GM23338 (cell line): ENCODE measurements around the gene SH3RF3. TPM values are rescaled to one million over a fixed set of nuclear protein-coding genes. Genes with fewer than 3 reads are reported as not detected.

Source experiments
- ATAC-seq: fragments of 200-7000 bp; cut with Tn5 transposase; 3 replicates; pipeline ENCODE4 v1.9.1; 2020
- DNase-seq: peaks from one replicate; pipeline ENCODE4 v3.0.0-alpha.2; 2015; ENCODE audit warnings: low spot score
- H2AFZ ChIP-seq: fragments of 200-600 bp; sonication (generic); 2 replicates; pipeline ENCODE4 v1.8.0; 2016; ENCODE audit warnings: antibody characterized with exemption, mild to moderate bottlenecking, moderate library complexity
- H3F3A ChIP-seq: fragments of 200-600 bp; sonication (generic); replicated peaks from 2 replicates; pipeline ENCODE4 v1.8.0; 2017; ENCODE audit warnings: antibody characterized with exemption, mixed run types, low read depth
- H3K27ac ChIP-seq: fragments of 200-600 bp; sonication (generic); 2 replicates; pipeline ENCODE4 v1.6.1; 2016; ENCODE audit warnings: low read depth
- H3K27me3 ChIP-seq: fragments of 200-600 bp; sonication (generic); 2 replicates; pipeline ENCODE4 v1.8.0; 2016; ENCODE audit warnings: mild to moderate bottlenecking, mixed run types, moderate library complexity; ENCODE audit not compliant: insufficient read depth
- H3K36me3 ChIP-seq: fragments of 200-600 bp; sonication (generic); 2 replicates; pipeline ENCODE4 v1.8.0; 2016; ENCODE audit warnings: mild to moderate bottlenecking; ENCODE audit not compliant: insufficient read depth
- H3K4me1 ChIP-seq: fragments of 200-600 bp; sonication (generic); 2 replicates; pipeline ENCODE4 v1.8.0; 2016; ENCODE audit warnings: mild to moderate bottlenecking, moderate library complexity; ENCODE audit not compliant: insufficient read depth
- H3K4me2 ChIP-seq: fragments of 200-600 bp; sonication (generic); 2 replicates; pipeline ENCODE4 v1.7.1; 2017; ENCODE audit warnings: mixed run types
- H3K4me3 ChIP-seq: fragments of 200-600 bp; sonication (generic); 2 replicates; pipeline ENCODE4 v1.6.1; 2016; ENCODE audit warnings: mixed run types
- H3K79me2 ChIP-seq: fragments of 200-600 bp; sonication (generic); replicated peaks from 2 replicates; pipeline ENCODE4 v1.8.0; 2017; ENCODE audit warnings: mild to moderate bottlenecking; ENCODE audit not compliant: insufficient read depth
- H3K9me2 ChIP-seq: fragments of 200-600 bp; sonication (generic); 2 replicates; pipeline ENCODE4 v1.8.0; 2017; ENCODE audit not compliant: insufficient read depth
- H4K20me1 ChIP-seq: fragments of 200-600 bp; sonication (generic); replicated peaks from 2 replicates; pipeline ENCODE4 v1.8.0; 2017; ENCODE audit warnings: mild to moderate bottlenecking; ENCODE audit not compliant: insufficient read depth
- H3K27ac Mint-ChIP-seq: 2 replicates; pipeline ENCODE4 v1.8.0; 2020; ENCODE audit warnings: inconsistent platforms, mild to moderate bottlenecking, moderate library complexity, mixed read lengths
- H3K27me3 Mint-ChIP-seq: 3 replicates; pipeline ENCODE4 v1.8.0; 2022; ENCODE audit warnings: low read depth, mild to moderate bottlenecking, moderate library complexity, mixed read lengths, inconsistent platforms; ENCODE audit not compliant: insufficient read depth, poor library complexity
- H3K36me3 Mint-ChIP-seq: 3 replicates; pipeline ENCODE4 v1.8.0; 2021; ENCODE audit warnings: low read depth, mild to moderate bottlenecking, inconsistent platforms, moderate library complexity, mixed read lengths
- H3K4me1 Mint-ChIP-seq: 3 replicates; pipeline ENCODE4 v1.8.0; 2020; ENCODE audit warnings: mild to moderate bottlenecking, inconsistent platforms, mixed read lengths
- H3K4me3 Mint-ChIP-seq: 3 replicates; pipeline ENCODE4 v1.8.0; 2021; ENCODE audit warnings: moderate library complexity, mild to moderate bottlenecking, inconsistent platforms, mixed read lengths
- H3K9me3 Mint-ChIP-seq: 3 replicates; pipeline ENCODE4 v1.8.0; 2020; ENCODE audit warnings: moderate library complexity, mild to moderate bottlenecking, inconsistent platforms, mixed read lengths
- CREB1 ChIP-seq: fragments of 250-450 bp; sonication (Bioruptor Pico); IDR thresholded peaks from 2 replicates; pipeline ENCODE4 v1.5.0; 2020; ENCODE audit warnings: low read depth, mild to moderate bottlenecking, moderate library complexity
- EZH2 ChIP-seq: fragments of 200-600 bp; sonication (generic); IDR thresholded peaks from one replicate; pipeline ENCODE4 v1.8.0; 2017; ENCODE audit warnings: antibody characterized with exemption, mild to moderate bottlenecking, low read depth; ENCODE audit not compliant: unreplicated experiment
- EZH2phosphoT487 ChIP-seq: fragments of 200-600 bp; sonication (generic); IDR thresholded peaks from one replicate; pipeline ENCODE4 v1.8.1; 2018; ENCODE audit warnings: antibody characterized with exemption; ENCODE audit not compliant: unreplicated experiment
- JUNB ChIP-seq: IDR thresholded peaks from one replicate; pipeline ENCODE4 v1.6.1; 2016; ENCODE audit warnings: antibody characterized with exemption; ENCODE audit not compliant: unreplicated experiment
- NANOG ChIP-seq: IDR thresholded peaks from 2 replicates; pipeline ENCODE4 v1.6.1; 2016; ENCODE audit warnings: antibody characterized with exemption, borderline replicate concordance
- POLR2AphosphoS5 ChIP-seq: IDR thresholded peaks from 2 replicates; pipeline ENCODE4 v1.6.1; 2016; ENCODE audit warnings: antibody characterized with exemption, low read depth
- STAT1 ChIP-seq: IDR thresholded peaks from one replicate; pipeline ENCODE4 v1.6.1; 2016; ENCODE audit warnings: antibody characterized with exemption; ENCODE audit not compliant: unreplicated experiment
- ZNF114 ChIP-seq: fragments of 250-450 bp; sonication (Bioruptor Pico); IDR thresholded peaks from 2 replicates; pipeline ENCODE4 v1.5.0; 2020; ENCODE audit warnings: mild to moderate bottlenecking, moderate library complexity
- ZNF331 ChIP-seq: fragments of 250-450 bp; sonication (Bioruptor Pico); IDR thresholded peaks from 2 replicates; pipeline ENCODE4 v1.5.0; 2020; ENCODE audit warnings: low read depth, mild to moderate bottlenecking, moderate library complexity
- ZNF462 ChIP-seq: fragments of 250-450 bp; sonication (Bioruptor Pico); IDR thresholded peaks from 2 replicates; pipeline ENCODE4 v1.5.0; 2020; ENCODE audit warnings: mild to moderate bottlenecking, moderate library complexity
- polyA plus RNA-seq: library from polyadenylated mRNA; unstranded; fragments of >200 nt; fragmentation: Nextera tagmentation; extraction: Ambion mirVana; gene quantifications from 2 replicates; pipeline ENCODE4 v1.2.1, GENCODE V29; 2016
- total RNA-seq: library from RNA; depleted of rRNA; stranded (reverse); fragments of >200 nt; shearing (Covaris generic); gene quantifications from 2 replicates; pipeline ENCODE4 v1.2.3, GENCODE V29; 2014
- TF ChIP-seq, protein P1 (sequence below): IDR thresholded peaks from 2 replicates; pipeline ENCODE4 v1.6.1; 2016; ENCODE audit warnings: antibody characterized with exemption
- TF ChIP-seq, protein P2 (sequence below), 2 experiments: fragments of 200-600 bp in 1 of 2; sonication (generic) in 1 of 2; conservative IDR thresholded peaks; 2 replicates each; pipeline versions ENCODE4 v1.5.1 to v1.6.1; 2016 to 2017; ENCODE audit warnings: antibody characterized with exemption in 2 of 2, low read depth in 2 of 2, mild to moderate bottlenecking in 2 of 2, moderate library complexity in 1 of 2
- TF ChIP-seq, protein P3 (sequence below): IDR thresholded peaks from one replicate; pipeline ENCODE4 v1.6.1; 2018; ENCODE audit warnings: antibody characterized with exemption; ENCODE audit not compliant: unreplicated experiment

Gene SH3RF3
- total and polyA plus RNA-seq, 2 experiments from 2014 or later: 0.11 to 0.63 TPM

DNA sequence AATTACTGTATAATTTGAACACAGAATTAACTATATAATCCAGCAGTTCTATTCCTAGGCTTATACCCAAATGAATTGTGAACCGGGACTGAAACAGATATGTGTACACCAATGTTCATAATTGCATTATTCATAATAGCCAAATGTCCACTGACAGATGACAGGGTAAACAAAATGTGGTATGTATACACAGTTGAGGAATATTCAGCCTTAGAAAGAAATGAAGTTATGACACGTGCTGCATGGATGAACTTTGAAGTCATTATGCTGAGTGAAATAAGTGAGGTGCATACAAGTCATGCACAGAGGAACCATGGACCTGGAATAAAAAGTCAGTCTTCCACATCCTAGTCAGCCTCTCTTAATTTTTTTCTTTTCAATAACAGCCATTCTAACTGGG lies 91.9 kb downstream of the SH3RF3 start:
- Histone ChIP-seq H3K27ac (no peak overlapping the region), H3K27me3 (no peaks in the 10 kb centered on the region), H3K4me2 (no peak overlapping the region), H3K4me3 (no peak overlapping the region), H3F3A (no peaks in the 10 kb centered on the region), H2AFZ (no peak overlapping the region), H3K9me2 (no peaks in the 10 kb centered on the region), H4K20me1 (no peaks in the 10 kb centered on the region), H3K79me2 (no peaks in the 10 kb centered on the region), H3K4me1 (no peaks in the 10 kb centered on the region), H3K36me3 (no peaks in the 10 kb centered on the region)
- Mint-ChIP-seq H3K27me3 (peaks cover 5% of the 10 kb centered on the region), H3K9me3 (no peaks in the 10 kb centered on the region; the same call in 2 of the 3 replicates), H3K27ac (no peak overlapping the region), H3K4me1 (peaks cover 2% of the 10 kb centered on the region; the same call in 2 of the 3 replicates), H3K36me3 (no peaks in the 10 kb centered on the region), H3K4me3 (no peak overlapping the region)
- TF ChIP-seq ZNF462 (CRISPR knock-in tag) (no peak), ZNF331 (CRISPR knock-in tag) (no peak), POLR2AphosphoS5 (no peak), ZNF114 (CRISPR knock-in tag) (no peak), NANOG (no peak), EZH2 (no peak), JUNB (no peak), STAT1 (no peak), EZH2phosphoT487 (no peak), CREB1 (no peak)
- TF ChIP-seq, protein P1, sequence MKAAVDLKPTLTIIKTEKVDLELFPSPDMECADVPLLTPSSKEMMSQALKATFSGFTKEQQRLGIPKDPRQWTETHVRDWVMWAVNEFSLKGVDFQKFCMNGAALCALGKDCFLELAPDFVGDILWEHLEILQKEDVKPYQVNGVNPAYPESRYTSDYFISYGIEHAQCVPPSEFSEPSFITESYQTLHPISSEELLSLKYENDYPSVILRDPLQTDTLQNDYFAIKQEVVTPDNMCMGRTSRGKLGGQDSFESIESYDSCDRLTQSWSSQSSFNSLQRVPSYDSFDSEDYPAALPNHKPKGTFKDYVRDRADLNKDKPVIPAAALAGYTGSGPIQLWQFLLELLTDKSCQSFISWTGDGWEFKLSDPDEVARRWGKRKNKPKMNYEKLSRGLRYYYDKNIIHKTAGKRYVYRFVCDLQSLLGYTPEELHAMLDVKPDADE: no peak
- TF ChIP-seq, protein P2, sequence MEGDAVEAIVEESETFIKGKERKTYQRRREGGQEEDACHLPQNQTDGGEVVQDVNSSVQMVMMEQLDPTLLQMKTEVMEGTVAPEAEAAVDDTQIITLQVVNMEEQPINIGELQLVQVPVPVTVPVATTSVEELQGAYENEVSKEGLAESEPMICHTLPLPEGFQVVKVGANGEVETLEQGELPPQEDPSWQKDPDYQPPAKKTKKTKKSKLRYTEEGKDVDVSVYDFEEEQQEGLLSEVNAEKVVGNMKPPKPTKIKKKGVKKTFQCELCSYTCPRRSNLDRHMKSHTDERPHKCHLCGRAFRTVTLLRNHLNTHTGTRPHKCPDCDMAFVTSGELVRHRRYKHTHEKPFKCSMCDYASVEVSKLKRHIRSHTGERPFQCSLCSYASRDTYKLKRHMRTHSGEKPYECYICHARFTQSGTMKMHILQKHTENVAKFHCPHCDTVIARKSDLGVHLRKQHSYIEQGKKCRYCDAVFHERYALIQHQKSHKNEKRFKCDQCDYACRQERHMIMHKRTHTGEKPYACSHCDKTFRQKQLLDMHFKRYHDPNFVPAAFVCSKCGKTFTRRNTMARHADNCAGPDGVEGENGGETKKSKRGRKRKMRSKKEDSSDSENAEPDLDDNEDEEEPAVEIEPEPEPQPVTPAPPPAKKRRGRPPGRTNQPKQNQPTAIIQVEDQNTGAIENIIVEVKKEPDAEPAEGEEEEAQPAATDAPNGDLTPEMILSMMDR (conservative IDR thresholded peaks at IDR 0.05; ENCODE audit: low read depth in 2 of 2): no peak
- TF ChIP-seq, protein P3, sequence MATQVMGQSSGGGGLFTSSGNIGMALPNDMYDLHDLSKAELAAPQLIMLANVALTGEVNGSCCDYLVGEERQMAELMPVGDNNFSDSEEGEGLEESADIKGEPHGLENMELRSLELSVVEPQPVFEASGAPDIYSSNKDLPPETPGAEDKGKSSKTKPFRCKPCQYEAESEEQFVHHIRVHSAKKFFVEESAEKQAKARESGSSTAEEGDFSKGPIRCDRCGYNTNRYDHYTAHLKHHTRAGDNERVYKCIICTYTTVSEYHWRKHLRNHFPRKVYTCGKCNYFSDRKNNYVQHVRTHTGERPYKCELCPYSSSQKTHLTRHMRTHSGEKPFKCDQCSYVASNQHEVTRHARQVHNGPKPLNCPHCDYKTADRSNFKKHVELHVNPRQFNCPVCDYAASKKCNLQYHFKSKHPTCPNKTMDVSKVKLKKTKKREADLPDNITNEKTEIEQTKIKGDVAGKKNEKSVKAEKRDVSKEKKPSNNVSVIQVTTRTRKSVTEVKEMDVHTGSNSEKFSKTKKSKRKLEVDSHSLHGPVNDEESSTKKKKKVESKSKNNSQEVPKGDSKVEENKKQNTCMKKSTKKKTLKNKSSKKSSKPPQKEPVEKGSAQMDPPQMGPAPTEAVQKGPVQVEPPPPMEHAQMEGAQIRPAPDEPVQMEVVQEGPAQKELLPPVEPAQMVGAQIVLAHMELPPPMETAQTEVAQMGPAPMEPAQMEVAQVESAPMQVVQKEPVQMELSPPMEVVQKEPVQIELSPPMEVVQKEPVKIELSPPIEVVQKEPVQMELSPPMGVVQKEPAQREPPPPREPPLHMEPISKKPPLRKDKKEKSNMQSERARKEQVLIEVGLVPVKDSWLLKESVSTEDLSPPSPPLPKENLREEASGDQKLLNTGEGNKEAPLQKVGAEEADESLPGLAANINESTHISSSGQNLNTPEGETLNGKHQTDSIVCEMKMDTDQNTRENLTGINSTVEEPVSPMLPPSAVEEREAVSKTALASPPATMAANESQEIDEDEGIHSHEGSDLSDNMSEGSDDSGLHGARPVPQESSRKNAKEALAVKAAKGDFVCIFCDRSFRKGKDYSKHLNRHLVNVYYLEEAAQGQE: no peak
- DNase-seq (no peak), ATAC-seq (no peak)
